GM19463 (cell line): Measurements from ENCODE around the gene FAM53A.
"Not testable (repeated sequence)": the region's sequence is repeated elsewhere in the genome, so short reads cannot be mapped to it uniquely, and the experiment has no call there.

Experiments
- ATAC-seq: cut with Tn5 transposase; IDR thresholded peaks from one replicate; pipeline ENCODE4 v1.9.1; 2021; ENCODE audit warnings: mild to moderate bottlenecking, moderate library complexity; ENCODE audit not compliant: unreplicated experiment

FAM53A gene

GRCh38 chr4:1641671-1642070, 42.4 kb downstream of the FAM53A start:
- no peak for ATAC-seq

- not testable (repeated sequence) for ATAC-seq
Observed at GRCh38 chr4:1640716-1641503, 43.2 kb downstream of the FAM53A start.

- ATAC-seq, result no peak
Observed at GRCh38 chr4:1640190-1640589, 43.9 kb downstream of the FAM53A start.

GRCh38 chr4:1639299-1639868, 44.7 kb downstream of the FAM53A start:
- ATAC-seq, result no peak

- no peak for ATAC-seq
Observed at GRCh38 chr4:1638873-1639272, 45.2 kb downstream of the FAM53A start.

- ATAC-seq, result no peak
Observed at GRCh38 chr4:1638272-1638598, 45.9 kb downstream of the FAM53A start.

GRCh38 chr4:1637580-1638271, 46.4 kb downstream of the FAM53A start:
- ATAC-seq, result no peak

- no peak for ATAC-seq
Observed at GRCh38 chr4:1636490-1637211, 47.5 kb downstream of the FAM53A start.

GRCh38 chr4:1635464-1635863, 48.6 kb downstream of the FAM53A start:
- ATAC-seq, result no peak

GRCh38 chr4:1633993-1634392, 50.1 kb downstream of the FAM53A start:
- no peak for ATAC-seq

- ATAC-seq, result no peak
Observed at GRCh38 chr4:1632109-1633104, 51.7 kb downstream of the FAM53A start.

- ATAC-seq, result no peak
Observed at GRCh38 chr4:1631136-1631535, 53.0 kb downstream of the FAM53A start.

- ATAC-seq, result no peak
Observed at GRCh38 chr4:1630266-1630665, 53.8 kb downstream of the FAM53A start.

GRCh38 chr4:1629699-1630083, 54.4 kb downstream of the FAM53A start:
- ATAC-seq, result no peak

- no peak for ATAC-seq
Observed at GRCh38 chr4:1628892-1629698, 55.0 kb downstream of the FAM53A start.

GRCh38 chr4:1627417-1628313, 56.4 kb downstream of the FAM53A start:
- ATAC-seq, result no peak

GRCh38 chr4:1626941-1627340, 57.2 kb downstream of the FAM53A start:
- no peak for ATAC-seq

GRCh38 chr4:1626151-1626550, 58.0 kb downstream of the FAM53A start:
- ATAC-seq, result no peak
